GM21576 (cell line): ENCODE measurements around the gene ZFYVE19.

ENCODE experiments used
- ATAC-seq: cut with Tn5 transposase; IDR thresholded peaks from one replicate; pipeline ENCODE4 v1.9.1; 2021; ENCODE audit warnings: mild to moderate bottlenecking, moderate library complexity; ENCODE audit not compliant: unreplicated experiment

Gene ZFYVE19

GRCh38 chr15:40812721-40813425 lies 6.0 kb downstream of the ZFYVE19 start:
- no peak for ATAC-seq

GRCh38 chr15:40815042-40815698 lies 8.3 kb downstream of the ZFYVE19 start:
- ATAC-seq: no peak

GRCh38 chr15:40819048-40819447 lies 12.2 kb downstream of the ZFYVE19 start:
- no peak for ATAC-seq

GRCh38 chr15:40821195-40821594 lies 14.3 kb downstream of the ZFYVE19 start:
- no peak for ATAC-seq

- ATAC-seq: no peak
These were observed 16.9 kb downstream of the ZFYVE19 start for GRCh38 chr15:40823572-40824343.

GRCh38 chr15:40825661-40826422 lies 19.0 kb downstream of the ZFYVE19 start:
- no peak for ATAC-seq

GRCh38 chr15:40826423-40827075 lies 19.7 kb downstream of the ZFYVE19 start:
- no peak for ATAC-seq

GRCh38 chr15:40828447-40829036 lies 21.7 kb downstream of the ZFYVE19 start, which contains the start of gene PPP1R14D:
PPP1R14D (minus strand) TSS chr15:40828708; CDS start chr15:40828641, 67 bp downstream.
- ATAC-seq: no peak

- ATAC-seq: no peak
These were observed 22.2 kb downstream of the ZFYVE19 start for GRCh38 chr15:40829115-40829514.

- ATAC-seq: no peak
These were observed 24.0 kb downstream of the ZFYVE19 start for GRCh38 chr15:40830884-40831283.

- ATAC-seq: no peak
These were observed 25.0 kb downstream of the ZFYVE19 start for GRCh38 chr15:40831861-40832260.

GRCh38 chr15:40832903-40833302 lies 26.0 kb downstream of the ZFYVE19 start:
- no peak for ATAC-seq

GRCh38 chr15:40836020-40836419 lies 29.1 kb downstream of the ZFYVE19 start:
- no peak for ATAC-seq

GRCh38 chr15:40838756-40839155 lies 31.9 kb downstream of the ZFYVE19 start:
- ATAC-seq: no peak

GRCh38 chr15:40841741-40842140 lies 34.9 kb downstream of the ZFYVE19 start:
- ATAC-seq: no peak

- ATAC-seq: no peak
These were observed 36.5 kb downstream of the ZFYVE19 start for GRCh38 chr15:40843261-40843884.

- ATAC-seq: no peak
These were observed 37.2 kb downstream of the ZFYVE19 start, which contains the start of gene SPINT1 for GRCh38 chr15:40843885-40844695. SPINT1 (plus strand) TSS chr15:40844048; CDS start chr15:40844555, 507 bp downstream.

- ATAC-seq: no peak
These were observed 37.8 kb downstream of the ZFYVE19 start for GRCh38 chr15:40844696-40845030.

GRCh38 chr15:40845036-40845435 lies 38.1 kb downstream of the ZFYVE19 start:
- ATAC-seq: no peak
